Measurements from ENCODE around the gene CPNE5.

DNA sequence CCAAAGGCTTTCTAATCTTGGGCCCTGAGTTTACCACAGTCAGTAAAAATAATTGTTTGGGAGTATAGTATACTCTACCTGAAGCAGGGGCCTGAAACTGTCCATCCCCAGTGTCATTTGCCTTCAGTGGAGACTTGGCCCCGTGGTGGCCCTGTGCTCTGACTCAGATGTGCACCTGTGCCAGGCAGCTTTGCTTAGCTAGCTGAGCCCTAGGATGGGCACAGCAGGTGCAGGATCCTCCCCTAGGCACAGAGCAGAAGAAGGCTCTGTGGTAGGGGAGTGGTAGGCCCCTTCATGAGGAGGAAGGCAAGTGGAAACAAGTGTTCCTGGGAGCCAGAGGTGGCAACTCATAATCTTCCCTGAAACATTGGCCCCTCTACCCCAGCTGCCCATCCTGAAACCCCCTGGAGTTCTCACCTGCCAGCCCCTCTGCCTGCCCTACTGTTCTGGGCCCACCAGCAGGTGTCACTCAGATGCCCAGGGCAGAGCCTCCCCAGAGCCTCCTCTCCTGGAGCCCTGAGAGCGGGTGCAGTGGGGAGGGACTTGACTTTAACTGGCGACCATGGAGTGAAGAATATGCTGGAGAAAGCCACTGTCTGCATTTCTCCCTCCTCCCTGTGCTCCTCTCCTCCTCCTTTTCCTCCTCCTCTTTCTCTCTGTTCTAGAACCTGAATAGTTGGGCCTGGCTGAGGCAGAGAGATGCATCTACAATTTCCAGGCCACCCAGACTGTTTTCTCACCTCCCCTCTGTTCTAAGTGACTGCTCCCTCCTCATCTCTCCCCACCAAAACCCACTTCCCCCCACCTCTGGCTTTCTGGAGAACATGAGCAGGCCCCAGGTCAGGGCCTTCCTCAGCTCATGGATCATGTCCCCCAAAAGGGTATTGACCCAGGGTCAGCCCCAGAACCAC, 2.9 kb downstream of the CPNE5 start:
- TF ChIP-seq, protein P1, sequence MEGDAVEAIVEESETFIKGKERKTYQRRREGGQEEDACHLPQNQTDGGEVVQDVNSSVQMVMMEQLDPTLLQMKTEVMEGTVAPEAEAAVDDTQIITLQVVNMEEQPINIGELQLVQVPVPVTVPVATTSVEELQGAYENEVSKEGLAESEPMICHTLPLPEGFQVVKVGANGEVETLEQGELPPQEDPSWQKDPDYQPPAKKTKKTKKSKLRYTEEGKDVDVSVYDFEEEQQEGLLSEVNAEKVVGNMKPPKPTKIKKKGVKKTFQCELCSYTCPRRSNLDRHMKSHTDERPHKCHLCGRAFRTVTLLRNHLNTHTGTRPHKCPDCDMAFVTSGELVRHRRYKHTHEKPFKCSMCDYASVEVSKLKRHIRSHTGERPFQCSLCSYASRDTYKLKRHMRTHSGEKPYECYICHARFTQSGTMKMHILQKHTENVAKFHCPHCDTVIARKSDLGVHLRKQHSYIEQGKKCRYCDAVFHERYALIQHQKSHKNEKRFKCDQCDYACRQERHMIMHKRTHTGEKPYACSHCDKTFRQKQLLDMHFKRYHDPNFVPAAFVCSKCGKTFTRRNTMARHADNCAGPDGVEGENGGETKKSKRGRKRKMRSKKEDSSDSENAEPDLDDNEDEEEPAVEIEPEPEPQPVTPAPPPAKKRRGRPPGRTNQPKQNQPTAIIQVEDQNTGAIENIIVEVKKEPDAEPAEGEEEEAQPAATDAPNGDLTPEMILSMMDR (IDR thresholded peaks at IDR 0.05), result no peak
- no peak for TF ChIP-seq POLR2A (IDR thresholded peaks at IDR 0.05)
